ENCODE data around the gene DRAM2. TPM values are rescaled to one million over a fixed set of nuclear protein-coding genes. Genes with fewer than 3 reads are reported as not detected.

DRAM2 gene
- total and polyA plus RNA-seq, 2 of the 13 experiments (the other 11 are each of a cell fraction or from before 2014, with no cell fraction given), result 33.2 to 123 TPM

GRCh38 chr1:111139324-111139955 lies 453 bp downstream of the DRAM2 start (continued):
- no peak for TF ChIP-seq ZNF318 (CRISPR knock-in tag; IDR thresholded peaks at IDR 0.05)
- no peak for TF ChIP-seq ARNTL (CRISPR knock-in tag; IDR thresholded peaks at IDR 0.05)
- no peak for TF ChIP-seq ZKSCAN1 (IDR thresholded peaks at IDR 0.05; ENCODE audit: low read length)
- TF ChIP-seq ZSCAN22 (CRISPR knock-in tag; IDR thresholded peaks at IDR 0.05), result no peak
- TF ChIP-seq ZNF749 (CRISPR knock-in tag; IDR thresholded peaks at IDR 0.05; ENCODE audit: borderline replicate concordance), result no peak
- TF ChIP-seq NFIC (IDR thresholded peaks at IDR 0.05; ENCODE audit: low read length), result no peak
- no peak for TF ChIP-seq ZNF33B (CRISPR knock-in tag; IDR thresholded peaks at IDR 0.05)
- 0 out of 2 replicates have a peak, but pooled peaks have one; percentile 19 for TF ChIP-seq MTERF4 (CRISPR knock-in tag; IDR thresholded peaks at IDR 0.05)
- 0 out of 2 replicates have a peak, but pooled peaks have one; percentile 41 for TF ChIP-seq ZNF546 (CRISPR knock-in tag; conservative IDR thresholded peaks at IDR 0.05)
- TF ChIP-seq TRIM24 (CRISPR knock-in tag; IDR thresholded peaks at IDR 0.05), result no peak
- no peak for TF ChIP-seq ZFP90 (CRISPR knock-in tag; IDR thresholded peaks at IDR 0.05; ENCODE audit: borderline replicate concordance)
- TF ChIP-seq ZNF878 (CRISPR knock-in tag; IDR thresholded peaks at IDR 0.05), result no peak
- TF ChIP-seq AGO2 (optimal IDR thresholded peaks at IDR 0.05; ENCODE audit: low read depth, low read length), result no peak
- TF ChIP-seq, protein P1, sequence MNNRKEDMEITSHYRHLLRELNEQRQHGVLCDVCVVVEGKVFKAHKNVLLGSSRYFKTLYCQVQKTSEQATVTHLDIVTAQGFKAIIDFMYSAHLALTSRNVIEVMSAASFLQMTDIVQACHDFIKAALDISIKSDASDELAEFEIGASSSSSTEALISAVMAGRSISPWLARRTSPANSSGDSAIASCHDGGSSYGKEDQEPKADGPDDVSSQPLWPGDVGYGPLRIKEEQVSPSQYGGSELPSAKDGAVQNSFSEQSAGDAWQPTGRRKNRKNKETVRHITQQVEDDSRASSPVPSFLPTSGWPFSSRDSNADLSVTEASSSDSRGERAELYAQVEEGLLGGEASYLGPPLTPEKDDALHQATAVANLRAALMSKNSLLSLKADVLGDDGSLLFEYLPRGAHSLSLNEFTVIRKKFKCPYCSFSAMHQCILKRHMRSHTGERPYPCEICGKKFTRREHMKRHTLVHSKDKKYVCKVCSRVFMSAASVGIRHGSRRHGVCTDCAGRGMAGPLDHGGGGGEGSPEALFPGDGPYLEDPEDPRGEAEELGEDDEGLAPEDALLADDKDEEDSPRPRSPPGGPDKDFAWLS (CRISPR knock-in tag; IDR thresholded peaks at IDR 0.05; ENCODE audit: borderline replicate concordance), result no peak
- TF ChIP-seq, protein P2, sequence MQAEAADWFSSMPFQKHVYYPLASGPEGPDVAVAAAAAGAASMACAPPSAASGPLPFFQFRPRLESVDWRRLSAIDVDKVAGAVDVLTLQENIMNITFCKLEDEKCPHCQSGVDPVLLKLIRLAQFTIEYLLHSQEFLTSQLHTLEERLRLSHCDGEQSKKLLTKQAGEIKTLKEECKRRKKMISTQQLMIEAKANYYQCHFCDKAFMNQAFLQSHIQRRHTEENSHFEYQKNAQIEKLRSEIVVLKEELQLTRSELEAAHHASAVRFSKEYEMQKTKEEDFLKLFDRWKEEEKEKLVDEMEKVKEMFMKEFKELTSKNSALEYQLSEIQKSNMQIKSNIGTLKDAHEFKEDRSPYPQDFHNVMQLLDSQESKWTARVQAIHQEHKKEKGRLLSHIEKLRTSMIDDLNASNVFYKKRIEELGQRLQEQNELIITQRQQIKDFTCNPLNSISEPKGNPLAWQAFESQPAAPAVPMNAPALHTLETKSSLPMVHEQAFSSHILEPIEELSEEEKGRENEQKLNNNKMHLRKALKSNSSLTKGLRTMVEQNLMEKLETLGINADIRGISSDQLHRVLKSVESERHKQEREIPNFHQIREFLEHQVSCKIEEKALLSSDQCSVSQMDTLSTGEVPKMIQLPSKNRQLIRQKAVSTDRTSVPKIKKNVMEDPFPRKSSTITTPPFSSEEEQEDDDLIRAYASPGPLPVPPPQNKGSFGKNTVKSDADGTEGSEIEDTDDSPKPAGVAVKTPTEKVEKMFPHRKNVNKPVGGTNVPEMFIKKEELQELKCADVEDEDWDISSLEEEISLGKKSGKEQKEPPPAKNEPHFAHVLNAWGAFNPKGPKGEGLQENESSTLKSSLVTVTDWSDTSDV (CRISPR knock-in tag; IDR thresholded peaks at IDR 0.05), result no peak
